Epithelial cell of esophagus (primary cell): ENCODE data around the gene BRAP.

Experiments used
- DNase-seq: peaks from one replicate; pipeline ENCODE4 v3.0.0; 2010; ENCODE audit warnings: low read depth
- H3K4me3 ChIP-seq: 2 replicates; pipeline ENCODE4 v1.5.1; 2011; ENCODE audit warnings: mild to moderate bottlenecking, low read length, control low read depth
- TF ChIP-seq, protein P1 (sequence below): IDR thresholded peaks from 2 replicates; pipeline ENCODE4 v1.5.1; 2011; ENCODE audit warnings: low read depth, mild to moderate bottlenecking, low read length, control low read depth, inconsistent platforms; ENCODE audit not compliant: insufficient read depth; ENCODE audit errors: missing control alignments

Gene BRAP

DNA sequence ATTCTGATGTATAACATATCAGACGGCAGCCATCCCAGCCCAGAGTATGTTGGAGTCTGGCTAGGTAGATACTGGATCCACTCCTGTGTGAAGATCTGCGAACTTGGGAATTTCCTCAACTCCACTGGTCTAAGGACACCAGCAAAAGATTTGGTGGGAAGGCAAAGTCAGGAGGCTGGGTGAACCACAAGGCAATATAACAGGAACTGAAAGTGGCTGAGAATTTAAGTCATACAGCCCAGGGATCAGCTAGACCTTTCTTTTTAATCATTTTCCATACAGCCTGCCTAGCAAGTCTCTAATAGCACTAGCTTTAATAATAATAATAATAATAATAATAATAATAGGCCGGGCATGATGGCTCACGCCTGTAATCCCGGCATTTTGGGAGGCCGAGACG is 34.8 kb downstream of the BRAP start:
- no peak overlapping the region for H3K4me3 ChIP-seq
- TF ChIP-seq, protein P1, sequence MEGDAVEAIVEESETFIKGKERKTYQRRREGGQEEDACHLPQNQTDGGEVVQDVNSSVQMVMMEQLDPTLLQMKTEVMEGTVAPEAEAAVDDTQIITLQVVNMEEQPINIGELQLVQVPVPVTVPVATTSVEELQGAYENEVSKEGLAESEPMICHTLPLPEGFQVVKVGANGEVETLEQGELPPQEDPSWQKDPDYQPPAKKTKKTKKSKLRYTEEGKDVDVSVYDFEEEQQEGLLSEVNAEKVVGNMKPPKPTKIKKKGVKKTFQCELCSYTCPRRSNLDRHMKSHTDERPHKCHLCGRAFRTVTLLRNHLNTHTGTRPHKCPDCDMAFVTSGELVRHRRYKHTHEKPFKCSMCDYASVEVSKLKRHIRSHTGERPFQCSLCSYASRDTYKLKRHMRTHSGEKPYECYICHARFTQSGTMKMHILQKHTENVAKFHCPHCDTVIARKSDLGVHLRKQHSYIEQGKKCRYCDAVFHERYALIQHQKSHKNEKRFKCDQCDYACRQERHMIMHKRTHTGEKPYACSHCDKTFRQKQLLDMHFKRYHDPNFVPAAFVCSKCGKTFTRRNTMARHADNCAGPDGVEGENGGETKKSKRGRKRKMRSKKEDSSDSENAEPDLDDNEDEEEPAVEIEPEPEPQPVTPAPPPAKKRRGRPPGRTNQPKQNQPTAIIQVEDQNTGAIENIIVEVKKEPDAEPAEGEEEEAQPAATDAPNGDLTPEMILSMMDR, result no peak
- DNase-seq, result no peak

DNA sequence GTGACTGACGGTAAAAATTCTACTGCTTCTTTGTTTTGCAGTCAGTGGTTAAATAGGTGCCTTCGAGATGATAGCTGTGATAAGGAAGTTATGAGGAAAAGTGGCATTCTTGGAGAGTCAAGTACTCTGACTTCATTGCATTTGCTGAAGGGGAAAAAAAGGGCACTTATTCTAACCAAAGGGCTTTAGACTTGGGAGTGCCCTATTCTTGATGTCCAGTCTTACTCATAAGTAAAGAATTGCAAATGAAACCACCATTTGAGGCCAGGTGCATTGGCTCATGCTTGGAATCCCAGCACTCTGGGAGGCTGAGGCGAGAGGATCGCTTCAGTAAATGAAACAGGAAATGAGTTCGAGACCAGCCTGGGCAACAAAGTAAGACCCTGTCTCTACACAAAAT is 40.3 kb downstream of the BRAP start:
- TF ChIP-seq, protein P1, result no peak
- no peak for DNase-seq
- H3K4me3 ChIP-seq, result no peak overlapping the region

DNA sequence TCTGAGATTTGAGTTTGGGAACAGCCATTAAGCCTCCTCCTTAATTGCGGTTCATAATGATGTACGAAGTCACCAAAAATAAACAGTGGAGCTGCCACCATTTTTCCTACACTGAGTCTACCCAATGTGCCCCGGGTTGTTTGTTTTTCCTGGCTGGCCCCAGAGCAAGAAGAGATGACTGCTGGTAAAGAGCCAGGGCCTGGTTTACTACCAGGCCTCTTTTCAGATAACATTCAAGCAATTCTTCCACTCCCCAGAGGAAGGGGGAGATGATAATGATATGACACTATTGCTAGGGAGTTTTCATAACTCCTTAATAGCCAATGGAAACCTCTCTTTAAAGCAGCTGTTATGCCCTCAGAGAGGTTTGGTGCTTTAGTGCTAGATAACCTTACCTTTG is 42.3 kb downstream of the BRAP start:
- TF ChIP-seq, protein P1, result no peak
- no peak overlapping the region for H3K4me3 ChIP-seq
- no peak for DNase-seq

DNA sequence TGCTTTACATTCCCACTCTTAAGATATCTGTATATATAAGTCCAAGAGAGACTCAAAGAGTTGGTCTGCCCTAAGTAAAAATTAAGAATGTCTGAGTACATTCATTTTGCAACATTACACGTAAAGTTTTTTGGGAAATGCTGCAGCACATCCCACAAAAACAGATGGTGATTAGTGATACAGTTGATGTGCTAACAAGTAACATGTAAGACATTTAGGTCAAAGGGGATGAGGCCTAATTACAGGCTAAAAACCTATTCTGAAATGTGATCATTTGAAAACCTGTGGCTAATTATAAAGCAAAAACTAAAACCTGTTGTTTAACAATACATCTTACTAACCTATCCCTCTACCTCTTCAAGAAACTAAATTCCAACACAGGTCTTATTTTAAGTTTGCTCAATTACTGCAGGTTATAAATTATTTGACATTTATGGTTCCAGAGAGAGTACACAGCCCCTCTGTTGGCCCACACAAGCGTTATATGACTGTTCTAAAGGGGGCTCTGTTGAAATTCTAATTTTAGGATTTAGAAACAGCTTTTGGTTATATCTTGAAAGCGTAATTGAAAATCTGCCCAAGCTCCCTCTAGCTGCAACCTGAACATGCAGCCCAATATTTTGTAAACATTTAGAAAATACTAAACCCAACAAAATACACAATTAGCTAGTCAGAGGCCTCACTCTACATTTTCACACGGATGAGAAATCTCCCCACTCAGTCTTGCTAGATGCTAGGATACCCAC is 42.9 kb downstream of the BRAP start:
- no peak for DNase-seq
- TF ChIP-seq, protein P1, result no peak
- H3K4me3 ChIP-seq, result no peak overlapping the region

DNA sequence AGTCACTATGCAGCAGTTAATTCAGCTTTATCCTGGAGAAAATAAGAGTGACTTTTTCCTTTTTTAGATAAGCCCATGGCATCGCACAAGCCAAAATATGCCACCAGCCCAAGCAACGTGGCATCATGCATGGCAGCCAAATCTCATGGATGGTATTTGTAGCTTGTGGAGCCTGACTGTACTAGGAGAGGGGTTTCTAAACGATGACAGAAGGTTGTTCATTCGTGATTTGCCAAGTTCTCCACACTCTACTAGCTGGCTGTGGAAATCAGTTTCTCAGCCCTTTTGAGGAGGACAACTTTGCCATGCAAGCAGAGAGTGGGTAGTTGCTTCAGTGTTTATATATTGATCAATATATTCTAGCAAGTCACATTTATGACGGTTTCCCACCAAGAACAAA is 45.2 kb downstream of the BRAP start:
- H3K4me3 ChIP-seq, result no peak overlapping the region
- DNase-seq, result no peak
- TF ChIP-seq, protein P1, result no peak

DNA sequence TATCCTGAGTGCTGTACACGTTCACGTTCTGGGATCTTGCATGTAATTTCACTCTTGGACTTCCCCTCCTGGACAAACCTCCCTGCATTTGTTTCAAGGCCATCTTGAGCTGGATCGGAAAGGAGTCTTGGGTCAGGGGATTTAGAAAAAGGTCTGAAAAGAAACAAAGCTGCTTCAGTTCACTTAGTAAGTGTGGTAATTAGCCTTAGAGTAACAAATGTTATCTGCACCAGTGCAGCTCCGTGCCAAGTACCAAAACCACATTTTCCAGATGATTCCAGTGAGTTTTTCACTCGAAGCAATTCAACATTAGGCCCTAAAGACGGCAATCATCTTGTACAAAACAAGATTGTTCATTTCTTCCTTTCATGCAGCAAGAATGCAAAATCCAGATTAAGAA is 47.2 kb downstream of the BRAP start:
- H3K4me3 ChIP-seq, result no peak overlapping the region
- no peak for DNase-seq
- TF ChIP-seq, protein P1, result no peak
